IMR-90 (cell line): Measurements from ENCODE around the gene BRME1. TPM values are rescaled to one million over a fixed set of nuclear protein-coding genes. Genes with fewer than 3 reads are reported as not detected.

Source experiments
- ATAC-seq: fragments of 200-7000 bp; cut with Tn5 transposase; 2 replicates; pipeline ENCODE4 v1.9.1; 2020; ENCODE audit warnings: low read depth, mild to moderate bottlenecking, moderate library complexity
- BruUV-seq: library from RNA; stranded (reverse); fragments of 400-500 nt; replicated peaks from 2 replicates; lab custom pipeline; 2021; lab: Mats Ljungman, UMichigan
- CTCF ChIA-PET: fragments of 300-600 bp; formaldehyde crosslinking; extraction: SDS; loops from one replicate; lab custom pipeline; 2021; ENCODE audit warnings: antibody characterized with exemption; lab: Yijun Ruan, JAX
- POLR2A ChIA-PET: fragments of 300-600 bp; sonication (Branson Sonifier 250); formaldehyde crosslinking; loops from one replicate; lab custom pipeline; 2022; ENCODE audit warnings: antibody characterized with exemption; ENCODE audit not compliant: unreplicated experiment; lab: Charles Lee
- DNase-seq: peaks from one replicate; pipeline ENCODE4 v3.0.0; 2013
- H2AFZ ChIP-seq: replicated peaks from 2 replicates; pipeline ENCODE3; 2013; ENCODE audit warnings: low read length, mild to moderate bottlenecking; ENCODE audit not compliant: poor library complexity
- H2AK5ac ChIP-seq: 2 replicates; pipeline ENCODE4 v1.6.1; 2013; ENCODE audit warnings: low read depth, low read length, inconsistent platforms
- H2AK9ac ChIP-seq: replicated peaks from 2 replicates; pipeline ENCODE3; 2013; ENCODE audit warnings: mild to moderate bottlenecking, low read depth, low read length, moderate library complexity; ENCODE audit not compliant: poor library complexity
- H2BK120ac ChIP-seq: 2 replicates; pipeline ENCODE4 v1.6.1; 2013; ENCODE audit warnings: low read depth, low read length, inconsistent platforms
- H2BK15ac ChIP-seq: 3 replicates; pipeline ENCODE4 v1.6.1; 2013; ENCODE audit warnings: low read depth, low read length, inconsistent platforms
- H2BK20ac ChIP-seq: 2 replicates; pipeline ENCODE4 v1.6.1; 2013; ENCODE audit warnings: low read depth, mild to moderate bottlenecking, inconsistent platforms, low read length, moderate library complexity
- H2BK5ac ChIP-seq: 2 replicates; pipeline ENCODE4 v1.6.1; 2013; ENCODE audit warnings: mild to moderate bottlenecking, low read depth, low read length, inconsistent platforms; ENCODE audit not compliant: poor library complexity, severe bottlenecking
- H3K14ac ChIP-seq: replicated peaks from 2 replicates; pipeline ENCODE4 v1.6.1; 2013; ENCODE audit warnings: low read depth, low read length, inconsistent platforms
- H3K18ac ChIP-seq: 2 replicates; pipeline ENCODE4 v1.6.1; 2013; ENCODE audit warnings: low read depth, low read length, control low read depth
- H3K23ac ChIP-seq: 2 replicates; pipeline ENCODE4 v1.6.1; 2013; ENCODE audit warnings: low read depth, low read length, inconsistent platforms
- H3K27ac ChIP-seq: 2 replicates; pipeline ENCODE4 v1.5.1; 2013; ENCODE audit warnings: mild to moderate bottlenecking, control low read depth, low read length; ENCODE audit not compliant: insufficient read depth
- H3K27me3 ChIP-seq: 2 replicates; pipeline ENCODE4 v1.6.1; 2013; ENCODE audit warnings: low read length; ENCODE audit not compliant: control insufficient read depth, insufficient read depth
- H3K36me3 ChIP-seq: 2 replicates; pipeline ENCODE4 v1.6.1; 2013; ENCODE audit warnings: low read length, mixed read lengths; ENCODE audit not compliant: control insufficient read depth, insufficient read depth
- H3K4ac ChIP-seq: 2 replicates; pipeline ENCODE4 v1.6.1; 2013; ENCODE audit warnings: low read depth, low read length, inconsistent platforms
- H3K4me1 ChIP-seq: 2 replicates; pipeline ENCODE4 v1.6.1; 2013; ENCODE audit warnings: low read length, mixed read lengths; ENCODE audit not compliant: control insufficient read depth, insufficient read depth
- H3K4me2 ChIP-seq: 2 replicates; pipeline ENCODE4 v1.6.1; 2013; ENCODE audit warnings: low read depth, mild to moderate bottlenecking, control low read depth, low read length, moderate library complexity
- H3K4me3 ChIP-seq: 2 replicates; pipeline ENCODE4 v1.5.1; 2013; ENCODE audit warnings: low read depth, mild to moderate bottlenecking, control low read depth, low read length, moderate library complexity; ENCODE audit not compliant: insufficient read depth
- H3K56ac ChIP-seq: 2 replicates; pipeline ENCODE4 v1.6.1; 2013; ENCODE audit warnings: low read length, inconsistent platforms; ENCODE audit not compliant: insufficient read depth; ENCODE audit errors: extremely low read depth
- H3K79me1 ChIP-seq, 2 experiments: 2 replicates each; pipeline ENCODE4 v1.6.1; 2013; ENCODE audit warnings: low read length in 2 of 2, inconsistent platforms in 1 of 2, low read depth in 1 of 2
- H3K9ac ChIP-seq: 2 replicates; pipeline ENCODE4 v1.6.1; 2013; ENCODE audit warnings: low read depth, low read length, control low read depth
- H3K9me1 ChIP-seq: 2 replicates; pipeline ENCODE4 v1.6.1; 2013; ENCODE audit warnings: low read length, inconsistent platforms; ENCODE audit not compliant: insufficient read depth
- H3K9me3 ChIP-seq: 2 replicates; pipeline ENCODE4 v1.6.1; 2013; ENCODE audit warnings: low read length; ENCODE audit not compliant: control insufficient read depth, insufficient read depth
- H4K20me1 ChIP-seq: 2 replicates; pipeline ENCODE4 v1.6.1; 2013; ENCODE audit warnings: low read length, inconsistent platforms; ENCODE audit not compliant: insufficient read depth
- H4K5ac ChIP-seq: 2 replicates; pipeline ENCODE4 v1.6.1; 2013; ENCODE audit warnings: mild to moderate bottlenecking, low read depth, low read length, control low read depth
- H4K8ac ChIP-seq, 2 experiments: 2 replicates each; pipeline ENCODE4 v1.6.1; 2013; ENCODE audit warnings: low read depth in 2 of 2, low read length in 2 of 2, control low read depth in 1 of 2, inconsistent platforms in 1 of 2
- H4K91ac ChIP-seq: 2 replicates; pipeline ENCODE4 v1.6.1; 2013; ENCODE audit warnings: low read depth, low read length, inconsistent platforms; ENCODE audit not compliant: insufficient read depth
- BHLHE40 ChIP-seq: fragments of 150-350 bp; IDR thresholded peaks from 2 replicates; pipeline ENCODE4 v1.6.1; 2016; ENCODE audit warnings: mild to moderate bottlenecking, low read depth, low read length
- CHD1 ChIP-seq: IDR thresholded peaks from 2 replicates; pipeline ENCODE4 v1.6.1; 2012; ENCODE audit warnings: low read depth, low read length, improper control_type of control experiment
- MAZ ChIP-seq: IDR thresholded peaks from 2 replicates; pipeline ENCODE4 v1.6.1; 2012; ENCODE audit warnings: low read depth, mild to moderate bottlenecking, low read length, improper control_type of control experiment, moderate library complexity, borderline replicate concordance
- MXI1 ChIP-seq: IDR thresholded peaks from 2 replicates; pipeline ENCODE4 v1.6.1; 2012; ENCODE audit warnings: low read depth, mild to moderate bottlenecking, low read length, moderate library complexity, borderline replicate concordance
- NFE2L2 ChIP-seq: fragments of 150-350 bp; IDR thresholded peaks from 2 replicates; pipeline ENCODE4 v1.6.1; 2016; ENCODE audit warnings: low read depth, mild to moderate bottlenecking, low read length
- POLR2A ChIP-seq: IDR thresholded peaks from 2 replicates; pipeline ENCODE4 v1.6.1; 2012; ENCODE audit warnings: mild to moderate bottlenecking, low read depth, low read length
- RCOR1 ChIP-seq: IDR thresholded peaks from 2 replicates; pipeline ENCODE4 v1.6.1; 2012; ENCODE audit warnings: mild to moderate bottlenecking, low read length, improper control_type of control experiment; ENCODE audit not compliant: insufficient replicate concordance
- RFX5 ChIP-seq: IDR thresholded peaks from 2 replicates; pipeline ENCODE4 v1.8.0; 2012; ENCODE audit warnings: low read depth, mild to moderate bottlenecking, low read length, moderate library complexity
- WGBS, 2 experiments: methylation state at CpG; one replicate each; pipeline versions ENCODE4 v1.1.5 to v1.1.7; 2013; ENCODE audit warnings: missing lambda C conversion rate in 2 of 2; ENCODE audit not compliant: insufficient read length in 1 of 2; ENCODE audit errors: extremely low coverage in 2 of 2; 5-methylcytosine and 5-hydroxymethylcytosine counted together
- dilution Hi-C: fragments of 300-500 bp; cut with HindIII; formaldehyde crosslinking; loops from one replicate; pipeline ENCODE4 v1.14.3; 2018; ENCODE audit warnings: low sequenced_read_pairs; ENCODE audit not compliant: unreplicated experiment
- in situ Hi-C: fragments of 300-500 bp; cut with MboI; formaldehyde crosslinking; loops from 3 replicates; pipeline ENCODE4 v1.14.3; 2019; ENCODE audit warnings: low sequenced_read_pairs, inconsistent platforms, mixed read lengths
- intact Hi-C: fragments of 100-400 bp; cut with micrococcal nuclease; formaldehyde crosslinking; loops from 2 replicates; pipeline ENCODE4 v1.10.0; 2022
- polyA plus RNA-seq, 3 experiments: library from polyadenylated mRNA; depleted of rRNA; stranded (reverse); fragments of >200 nt; gene quantifications; 2 replicates each; pipeline ENCODE4 v1.2.3, GENCODE V29; 2012; ENCODE audit warnings: low replicate concordance in 1 of 3
- total RNA-seq: library from RNA; depleted of rRNA; stranded (reverse); fragments of >200 nt; gene quantifications from 2 replicates; pipeline ENCODE4 v1.2.3, GENCODE V29; 2012
- TF ChIP-seq, protein P1 (sequence below): fragments of 150-350 bp; IDR thresholded peaks from 2 replicates; pipeline ENCODE4 v1.6.1; 2017; ENCODE audit warnings: mild to moderate bottlenecking, antibody characterized with exemption, low read length, low read depth
- TF ChIP-seq, protein P2 (sequence below): conservative IDR thresholded peaks from 2 replicates; pipeline ENCODE4 v1.5.1; 2012; ENCODE audit warnings: mild to moderate bottlenecking, low read depth, low read length, improper control_type of control experiment
- TF ChIP-seq, protein P3 (sequence below): fragments of 150-350 bp; IDR thresholded peaks from 2 replicates; pipeline ENCODE4 v1.6.1; 2016; ENCODE audit warnings: low read depth, mild to moderate bottlenecking, low read length, moderate library complexity, borderline replicate concordance

BRME1 gene
- total and polyA plus RNA-seq, 2 of the 4 experiments (the other 2 are of a cell fraction): 0.18 to 0.38 TPM

DNA sequence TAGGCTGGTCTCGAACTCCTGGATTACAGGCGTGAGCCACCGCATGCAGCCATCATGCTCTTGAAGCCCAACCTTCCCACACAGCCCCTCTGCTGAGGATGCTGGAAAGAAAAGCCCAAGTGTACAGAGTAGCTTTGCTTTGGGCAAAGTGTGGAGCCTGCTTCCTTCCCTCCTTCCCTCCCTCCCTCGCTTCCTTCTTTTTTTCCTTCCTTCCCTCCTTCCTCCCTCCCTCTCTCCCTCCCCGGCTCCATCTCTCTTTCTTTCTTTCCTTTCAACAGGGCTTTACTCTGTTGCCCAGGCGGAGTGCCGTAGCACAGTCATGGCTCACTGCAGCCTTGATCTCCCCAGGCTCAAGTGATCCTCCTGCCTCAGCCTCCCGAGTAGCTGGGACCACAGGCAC, 2.8 kb upstream of the BRME1 start:
- no peak overlapping the region for H3K9ac ChIP-seq
- H2BK120ac ChIP-seq: no peak overlapping the region
- H2BK5ac ChIP-seq: no peak overlapping the region
- POLR2A ChIA-PET: no interaction called here
- no peak overlapping the region for H3K27ac ChIP-seq
- no peaks in the 10 kb centered on the region; the same call in none of the 2 replicates for H3K9me1 ChIP-seq
- no peaks in the 10 kb centered on the region; the same call in 1 of the 2 replicates for H3K4me1 ChIP-seq
- no peak overlapping the region for H3K4me2 ChIP-seq
- no peak overlapping the region for H3K14ac ChIP-seq
- no TSS peak for BruUV-seq
- in situ Hi-C loops (no loop called here), dilution Hi-C loops (no loop called here), intact Hi-C loops (no loop called here)
- no peak overlapping the region for H3K18ac ChIP-seq
- WGBS, 2 experiments: 89% methylated on average over 4 of the region's 8 CpGs; no CpG with 5 or more reads in 1 of the 2 experiments
- H3K4me3 ChIP-seq: no peak overlapping the region
- TF ChIP-seq, protein P1, sequence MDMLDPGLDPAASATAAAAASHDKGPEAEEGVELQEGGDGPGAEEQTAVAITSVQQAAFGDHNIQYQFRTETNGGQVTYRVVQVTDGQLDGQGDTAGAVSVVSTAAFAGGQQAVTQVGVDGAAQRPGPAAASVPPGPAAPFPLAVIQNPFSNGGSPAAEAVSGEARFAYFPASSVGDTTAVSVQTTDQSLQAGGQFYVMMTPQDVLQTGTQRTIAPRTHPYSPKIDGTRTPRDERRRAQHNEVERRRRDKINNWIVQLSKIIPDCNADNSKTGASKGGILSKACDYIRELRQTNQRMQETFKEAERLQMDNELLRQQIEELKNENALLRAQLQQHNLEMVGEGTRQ: no peak
- TF ChIP-seq BHLHE40: no peak
- TF ChIP-seq RFX5: no peak
- no peak for TF ChIP-seq NFE2L2
- TF ChIP-seq CHD1: no peak
- TF ChIP-seq, protein P2, sequence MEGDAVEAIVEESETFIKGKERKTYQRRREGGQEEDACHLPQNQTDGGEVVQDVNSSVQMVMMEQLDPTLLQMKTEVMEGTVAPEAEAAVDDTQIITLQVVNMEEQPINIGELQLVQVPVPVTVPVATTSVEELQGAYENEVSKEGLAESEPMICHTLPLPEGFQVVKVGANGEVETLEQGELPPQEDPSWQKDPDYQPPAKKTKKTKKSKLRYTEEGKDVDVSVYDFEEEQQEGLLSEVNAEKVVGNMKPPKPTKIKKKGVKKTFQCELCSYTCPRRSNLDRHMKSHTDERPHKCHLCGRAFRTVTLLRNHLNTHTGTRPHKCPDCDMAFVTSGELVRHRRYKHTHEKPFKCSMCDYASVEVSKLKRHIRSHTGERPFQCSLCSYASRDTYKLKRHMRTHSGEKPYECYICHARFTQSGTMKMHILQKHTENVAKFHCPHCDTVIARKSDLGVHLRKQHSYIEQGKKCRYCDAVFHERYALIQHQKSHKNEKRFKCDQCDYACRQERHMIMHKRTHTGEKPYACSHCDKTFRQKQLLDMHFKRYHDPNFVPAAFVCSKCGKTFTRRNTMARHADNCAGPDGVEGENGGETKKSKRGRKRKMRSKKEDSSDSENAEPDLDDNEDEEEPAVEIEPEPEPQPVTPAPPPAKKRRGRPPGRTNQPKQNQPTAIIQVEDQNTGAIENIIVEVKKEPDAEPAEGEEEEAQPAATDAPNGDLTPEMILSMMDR: no peak
- no peak for TF ChIP-seq MXI1
- TF ChIP-seq, protein P3, sequence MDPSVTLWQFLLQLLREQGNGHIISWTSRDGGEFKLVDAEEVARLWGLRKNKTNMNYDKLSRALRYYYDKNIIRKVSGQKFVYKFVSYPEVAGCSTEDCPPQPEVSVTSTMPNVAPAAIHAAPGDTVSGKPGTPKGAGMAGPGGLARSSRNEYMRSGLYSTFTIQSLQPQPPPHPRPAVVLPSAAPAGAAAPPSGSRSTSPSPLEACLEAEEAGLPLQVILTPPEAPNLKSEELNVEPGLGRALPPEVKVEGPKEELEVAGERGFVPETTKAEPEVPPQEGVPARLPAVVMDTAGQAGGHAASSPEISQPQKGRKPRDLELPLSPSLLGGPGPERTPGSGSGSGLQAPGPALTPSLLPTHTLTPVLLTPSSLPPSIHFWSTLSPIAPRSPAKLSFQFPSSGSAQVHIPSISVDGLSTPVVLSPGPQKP: no peak
- no peak for TF ChIP-seq POLR2A
- no peak for TF ChIP-seq RCOR1
- TF ChIP-seq MAZ: no peak
- H3K9me3 ChIP-seq: no peaks in the 10 kb centered on the region
- DNase-seq: no peak
- no peak for ATAC-seq
- H2AFZ ChIP-seq: no peak overlapping the region
- no peak overlapping the region for H2AK5ac ChIP-seq
- no peak overlapping the region for H4K5ac ChIP-seq
- H4K8ac ChIP-seq: no peak overlapping the region
- H3K79me1 ChIP-seq: peaks cover 6 to 8% of the 10 kb centered on the region in 2 experiments
- no peak overlapping the region for H3K56ac ChIP-seq
- CTCF ChIA-PET: interaction anchor here (0.6 to 0.7 kb wide), 2 partner anchors 161 to 324 kb away, joined by 3 read pairs; no protein-coding TSS in a partner anchor
- H4K20me1 ChIP-seq: no peaks in the 10 kb centered on the region
- no peak overlapping the region for H3K4ac ChIP-seq
- H2AK9ac ChIP-seq: no peak overlapping the region
- no peak overlapping the region for H2BK20ac ChIP-seq
- H3K27me3 ChIP-seq: no peaks in the 10 kb centered on the region
- H3K36me3 ChIP-seq: peaks cover 22% of the 10 kb centered on the region
- no peak overlapping the region for H4K91ac ChIP-seq
- no peak overlapping the region for H3K23ac ChIP-seq
- no peak overlapping the region for H2BK15ac ChIP-seq
